ENCODE data around the gene APH1B. TPM values are rescaled to one million over a fixed set of nuclear protein-coding genes. Genes with fewer than 3 reads are reported as not detected.

APH1B gene
- total and polyA plus RNA-seq, 7 donors = 1.2 to 7.0 (median 3.8) TPM

DNA sequence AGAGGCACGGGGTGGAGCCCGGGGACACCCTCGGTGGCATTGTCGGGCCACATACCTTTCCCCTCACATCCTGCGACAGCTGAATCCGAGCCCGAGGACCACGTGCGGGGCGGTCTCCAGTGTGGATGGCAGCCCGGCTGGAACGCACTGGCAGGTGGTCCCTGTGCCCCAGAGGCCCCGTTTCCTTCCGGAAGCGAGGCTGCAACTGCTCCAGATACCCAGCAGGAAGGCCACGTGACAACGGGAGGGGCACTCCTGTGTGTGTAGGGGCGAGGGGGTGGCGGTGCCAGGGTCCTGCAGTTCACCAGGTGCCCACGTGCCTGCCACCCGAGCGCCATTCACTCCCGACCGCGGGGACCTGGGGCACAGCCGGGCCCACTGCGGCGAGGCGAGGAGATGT is 44.1 kb downstream of the APH1B start:
- no peak for DNase-seq
- intact Hi-C loops (cut with DNase I) = no loop called here
- Histone ChIP-seq H3K27ac (no peak overlapping the region), H3K36me3 (ENCODE audit: insufficient read depth in 1 of 2, low read depth in 1 of 2) (no peaks in the 10 kb centered on the region), H3K9me3 (no peaks in the 10 kb centered on the region), H3K4me1 (no peaks in the 10 kb centered on the region), H3K27me3 (ENCODE audit: insufficient read depth in 3 of 3, low read length in 2 of 3) (no peaks in the 10 kb centered on the region), H3K4me3 (no peak overlapping the region)
- 87 to 90% (median 89%) methylated on average over 29 of the region's 29 CpGs for WGBS, 3 donors
- TF ChIP-seq, protein P1, sequence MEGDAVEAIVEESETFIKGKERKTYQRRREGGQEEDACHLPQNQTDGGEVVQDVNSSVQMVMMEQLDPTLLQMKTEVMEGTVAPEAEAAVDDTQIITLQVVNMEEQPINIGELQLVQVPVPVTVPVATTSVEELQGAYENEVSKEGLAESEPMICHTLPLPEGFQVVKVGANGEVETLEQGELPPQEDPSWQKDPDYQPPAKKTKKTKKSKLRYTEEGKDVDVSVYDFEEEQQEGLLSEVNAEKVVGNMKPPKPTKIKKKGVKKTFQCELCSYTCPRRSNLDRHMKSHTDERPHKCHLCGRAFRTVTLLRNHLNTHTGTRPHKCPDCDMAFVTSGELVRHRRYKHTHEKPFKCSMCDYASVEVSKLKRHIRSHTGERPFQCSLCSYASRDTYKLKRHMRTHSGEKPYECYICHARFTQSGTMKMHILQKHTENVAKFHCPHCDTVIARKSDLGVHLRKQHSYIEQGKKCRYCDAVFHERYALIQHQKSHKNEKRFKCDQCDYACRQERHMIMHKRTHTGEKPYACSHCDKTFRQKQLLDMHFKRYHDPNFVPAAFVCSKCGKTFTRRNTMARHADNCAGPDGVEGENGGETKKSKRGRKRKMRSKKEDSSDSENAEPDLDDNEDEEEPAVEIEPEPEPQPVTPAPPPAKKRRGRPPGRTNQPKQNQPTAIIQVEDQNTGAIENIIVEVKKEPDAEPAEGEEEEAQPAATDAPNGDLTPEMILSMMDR (IDR thresholded peaks at IDR 0.05) = no peak
- ATAC-seq = no peak

DNA sequence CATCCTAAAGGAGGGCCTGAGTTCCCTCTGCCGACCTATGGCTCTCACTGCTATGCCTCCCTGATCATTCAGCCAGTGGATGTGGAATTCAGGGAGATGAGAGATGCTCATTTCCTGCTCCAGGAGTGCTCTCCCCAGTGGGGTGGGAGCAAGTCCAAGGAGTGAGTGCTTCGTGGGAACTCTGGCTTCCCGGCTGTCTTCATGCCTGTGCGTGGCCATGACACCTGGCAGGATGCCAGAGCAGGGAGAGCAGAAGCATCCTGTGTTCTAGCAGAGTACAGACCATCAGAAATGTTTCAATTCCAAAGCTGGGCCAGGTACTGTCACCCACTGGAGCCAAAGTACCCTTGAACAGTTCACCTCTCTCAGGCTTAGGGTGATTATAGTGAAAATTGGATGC is 45.1 kb downstream of the APH1B start:
- Histone ChIP-seq H3K4me3 (no peak overlapping the region), H3K36me3 (ENCODE audit: insufficient read depth in 1 of 2, low read depth in 1 of 2) (no peaks in the 10 kb centered on the region), H3K9me3 (no peaks in the 10 kb centered on the region), H3K27ac (no peak overlapping the region), H3K27me3 (ENCODE audit: insufficient read depth in 3 of 3, low read length in 2 of 3) (no peaks in the 10 kb centered on the region), H3K4me1 (no peaks in the 10 kb centered on the region)
- ATAC-seq (no peak), DNase-seq (peak in 1 of 2 donors; percentile 37)
- WGBS, 3 donors = 16 to 29% (median 18%) methylated on average over 4 of the region's 4 CpGs
- intact Hi-C loops (cut with DNase I) = no loop called here
- TF ChIP-seq, protein P1 (IDR thresholded peaks at IDR 0.05) = no peak

DNA sequence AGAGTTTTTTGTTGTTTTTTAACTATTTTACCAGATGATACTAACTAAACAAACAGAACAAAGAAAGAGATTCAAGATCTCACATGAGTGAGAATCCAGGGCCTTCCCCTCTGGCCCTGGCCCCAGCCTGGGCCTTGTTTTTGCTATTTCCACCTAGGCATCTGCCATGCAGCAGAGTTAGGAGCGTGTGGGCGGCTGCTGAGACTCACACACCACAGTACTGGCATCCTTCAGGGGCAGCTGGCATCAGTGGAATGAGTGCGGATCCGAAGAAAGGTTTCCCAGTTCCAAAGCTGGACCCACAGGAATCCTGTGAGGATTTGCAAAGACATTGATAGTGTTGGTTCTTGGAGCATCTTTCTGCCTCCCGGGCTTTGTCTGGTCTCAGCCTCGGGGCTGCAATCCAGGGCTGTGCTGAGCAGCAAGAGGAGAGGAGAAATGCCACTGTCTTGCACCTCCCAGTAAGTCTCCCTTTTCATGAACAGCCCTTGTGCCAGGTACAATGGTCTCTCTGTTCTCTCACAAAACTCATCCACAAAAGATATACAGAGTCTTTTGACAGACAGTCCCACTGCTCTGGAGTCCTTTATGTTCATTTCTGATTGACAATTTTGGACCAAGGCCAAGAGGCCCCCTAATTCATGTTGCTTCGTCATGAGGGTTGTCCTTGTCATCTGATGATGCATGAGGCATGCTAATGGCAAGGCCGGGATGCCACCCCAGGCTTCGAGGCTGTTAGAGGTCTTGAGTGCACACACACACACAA is 46.6 kb downstream of the APH1B start:
- TF ChIP-seq, protein P1 (IDR thresholded peaks at IDR 0.05) = no peak
- 63 to 71% (median 65%) methylated on average over 9 of the region's 9 CpGs for WGBS, 3 donors
- no peak for DNase-seq
- no peak overlapping the region for H3K27ac ChIP-seq
- H3K4me3 ChIP-seq = no peak overlapping the region
- no peaks in the 10 kb centered on the region for H3K4me1 ChIP-seq
- H3K9me3 ChIP-seq = no peaks in the 10 kb centered on the region
- no peaks in the 10 kb centered on the region for H3K36me3 ChIP-seq (ENCODE audit: insufficient read depth in 1 of 2, low read depth in 1 of 2)
- H3K27me3 ChIP-seq (ENCODE audit: insufficient read depth in 3 of 3, low read length in 2 of 3) = no peaks in the 10 kb centered on the region
- intact Hi-C loops (cut with DNase I) = no loop called here
- no peak for ATAC-seq

DNA sequence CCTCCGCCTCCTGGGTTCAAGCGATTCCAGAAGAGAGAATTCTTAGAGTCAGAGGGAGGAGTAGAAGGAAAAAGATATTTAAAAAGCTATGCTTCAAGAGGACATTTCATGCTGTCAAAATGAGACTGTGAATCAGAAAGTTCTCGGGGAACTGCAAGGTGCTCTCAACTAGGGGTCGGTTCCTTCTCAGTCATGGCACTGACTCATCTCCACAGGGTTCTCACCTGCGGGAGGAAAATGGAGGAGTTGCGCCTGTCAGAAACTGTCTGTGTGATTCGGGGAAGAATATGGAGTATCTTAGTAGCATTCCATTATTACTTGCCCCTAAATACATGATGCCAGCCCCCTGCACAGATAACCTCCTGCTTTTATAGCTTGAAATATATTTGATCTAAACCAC is 47.4 kb downstream of the APH1B start:
- no peak overlapping the region for H3K4me3 ChIP-seq
- 91 to 98% (median 97%) methylated on average over 7 of the region's 7 CpGs for WGBS, 3 donors
- H3K9me3 ChIP-seq = no peaks in the 10 kb centered on the region
- TF ChIP-seq, protein P1 (IDR thresholded peaks at IDR 0.05) = no peak
- H3K27ac ChIP-seq = no peak overlapping the region
- no peaks in the 10 kb centered on the region for H3K36me3 ChIP-seq (ENCODE audit: insufficient read depth in 1 of 2, low read depth in 1 of 2)
- ATAC-seq (no peak), DNase-seq (no peak)
- intact Hi-C loops (cut with DNase I) = no loop called here
- H3K27me3 ChIP-seq (ENCODE audit: insufficient read depth in 3 of 3, low read length in 2 of 3) = no peaks in the 10 kb centered on the region
- H3K4me1 ChIP-seq = no peaks in the 10 kb centered on the region

All from psoas muscle (tissue), 8 donors.